ENCODE data around the gene OAT.

- TF ChIP-seq YY1 (IDR thresholded peaks at IDR 0.05), result no peak
- no peak for TF ChIP-seq TAF1 (conservative IDR thresholded peaks at IDR 0.05)
- TF ChIP-seq EGR1 (IDR thresholded peaks at IDR 0.05; ENCODE audit: low read depth in 2 of 2), result no peak
- TF ChIP-seq RAD21 (IDR thresholded peaks at IDR 0.05), result no peak
- TF ChIP-seq CTCF (IDR thresholded peaks at IDR 0.05; ENCODE audit: low read depth, low read length, missing input control), result no peak
- no peak for TF ChIP-seq MAX (IDR thresholded peaks at IDR 0.05)
These were observed 69.3 kb downstream of the OAT start for GRCh38 chr10:124349231-124349995.
